ENCODE measurements around the gene PCMTD2.
"Not testable (repeated sequence)": the region's sequence is repeated elsewhere in the genome, so short reads cannot be mapped to it uniquely, and the experiment has no call there.

The PCMTD2 gene

GRCh38 chr20:64303086-64303485 lies 47.5 kb downstream of the PCMTD2 start:
- DNase-seq = not testable (repeated sequence)

GRCh38 chr20:64313761-64314160 lies 58.2 kb downstream of the PCMTD2 start:
- not testable (repeated sequence) for DNase-seq

DNA sequence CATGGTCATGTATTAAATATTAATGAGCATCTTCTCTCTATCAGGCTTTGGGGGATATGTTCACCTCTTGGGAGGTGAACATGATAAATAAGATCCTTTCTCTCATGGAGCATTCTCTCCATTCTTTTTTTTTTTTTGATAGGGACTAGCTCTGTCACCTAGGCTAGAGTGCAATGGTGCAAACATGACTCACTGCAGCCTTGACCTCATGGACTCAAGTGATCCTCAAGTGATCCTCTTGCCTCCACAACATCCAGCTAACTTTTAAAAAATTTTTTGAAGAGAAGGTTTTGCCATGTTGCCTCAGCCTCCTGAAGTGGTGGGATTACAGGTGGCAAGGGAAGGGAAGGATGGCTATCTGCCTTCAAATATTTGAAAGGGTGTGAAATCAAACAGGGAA lies 59.8 kb downstream of the PCMTD2 start:
- DNase-seq = not testable (repeated sequence)

DNA sequence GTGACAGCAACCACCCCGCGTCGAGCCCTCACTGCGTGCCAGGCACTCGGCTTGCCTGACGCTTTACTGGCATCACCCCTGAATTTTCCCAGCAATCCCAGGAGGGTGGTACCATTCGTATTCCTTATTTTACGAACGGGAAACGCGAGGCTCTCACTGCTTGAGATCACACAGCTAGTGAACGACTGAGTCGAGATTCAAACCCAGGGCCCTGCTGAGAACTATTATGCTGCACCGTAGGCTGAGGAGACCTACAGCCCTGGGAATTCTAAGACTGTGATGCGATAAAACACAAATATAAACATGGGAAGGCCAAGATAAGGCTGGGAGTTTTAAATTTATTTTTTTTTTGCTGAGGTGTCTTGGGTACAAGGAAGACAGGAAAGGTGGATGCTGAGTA lies 60.3 kb downstream of the PCMTD2 start:
- not testable (repeated sequence) for DNase-seq

DNA sequence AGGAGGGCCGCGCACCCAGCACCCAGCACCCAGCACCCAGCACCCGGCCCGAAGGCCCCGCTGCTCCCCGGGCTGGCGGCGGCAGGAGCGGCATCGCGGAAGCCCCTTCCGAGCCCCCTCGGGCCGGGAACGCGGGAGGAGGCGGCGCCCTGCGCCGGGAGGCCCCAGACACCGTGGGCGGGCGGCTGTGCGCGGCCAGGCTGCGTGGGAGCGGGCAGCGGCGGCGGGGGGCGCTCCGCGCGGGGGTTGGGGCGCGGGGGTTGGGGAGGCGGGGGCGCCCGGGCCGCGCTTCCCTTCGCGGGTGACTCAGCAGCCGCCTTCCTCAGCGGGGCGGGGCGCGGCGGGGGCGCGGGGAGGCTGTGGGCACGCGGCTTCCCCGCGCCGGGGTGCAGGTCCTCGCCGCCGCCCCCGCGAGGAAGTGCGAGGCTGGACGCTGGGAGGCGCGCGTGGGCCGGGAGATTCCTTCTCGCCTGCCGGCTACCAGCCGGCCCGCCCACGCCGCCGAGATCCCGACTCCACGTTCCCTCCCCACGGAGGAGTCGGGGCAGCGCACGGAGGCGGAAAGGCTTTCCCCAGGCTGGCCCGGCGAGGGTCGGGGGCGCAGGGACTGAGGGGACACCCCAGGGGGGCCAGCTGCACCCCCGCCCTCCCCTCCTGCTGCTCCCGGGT lies 61.0 kb downstream of the PCMTD2 start:
- peak in 1 of 2 experiments; percentile 21 for DNase-seq

- DNase-seq = not testable (repeated sequence)
Measured at GRCh38 chr20:64317331-64317730, 61.8 kb downstream of the PCMTD2 start.

DNA sequence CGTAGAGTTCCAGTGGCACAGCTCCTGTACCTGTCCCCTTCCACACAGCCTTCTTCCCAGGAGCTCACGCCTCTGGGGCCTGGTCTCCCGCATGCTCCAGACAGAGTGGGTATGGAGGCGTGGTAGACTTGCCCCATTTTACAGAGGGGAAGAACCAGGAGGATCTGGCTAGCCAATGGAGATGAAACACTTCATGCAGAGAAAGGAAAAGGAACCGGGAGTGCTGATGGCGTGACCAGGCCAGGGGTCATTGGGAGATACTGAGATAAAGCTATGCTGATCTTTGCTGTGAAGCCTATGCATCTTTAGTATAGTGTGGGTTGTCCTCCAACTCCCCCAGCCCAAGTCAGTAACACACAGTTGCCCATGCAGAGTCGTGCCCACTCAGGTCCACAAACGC lies 62.5 kb downstream of the PCMTD2 start:
- not testable (repeated sequence) for DNase-seq

GRCh38 chr20:64322031-64322789 lies 66.7 kb downstream of the PCMTD2 start:
- not testable (repeated sequence) for DNase-seq

Measured in NCI-H2081 (cell line).